Fibroblast of skin of right biceps (primary cell): ENCODE results near the gene C1QTNF1.
"Not testable (repeated sequence)": the region's sequence is repeated elsewhere in the genome, so short reads cannot be mapped to it uniquely, and the experiment has no call there.

Experiments
- DNase-seq: peaks from one replicate; pipeline ENCODE4 v3.0.0-alpha.2; 2013

The C1QTNF1 gene

GRCh38 chr17:79026376-79027273 is 2.7 kb downstream of the C1QTNF1 start:
- DNase-seq, result peak; percentile 83

GRCh38 chr17:79027274-79027924 is 3.4 kb downstream of the C1QTNF1 start:
- DNase-seq, result no peak

- peak; percentile 26 for DNase-seq
These were observed 4.0 kb downstream of the C1QTNF1 start for GRCh38 chr17:79027925-79028491.

- DNase-seq, result no peak
These were observed 4.7 kb downstream of the C1QTNF1 start for GRCh38 chr17:79028496-79029326.

- no peak for DNase-seq
These were observed 5.5 kb downstream of the C1QTNF1 start for GRCh38 chr17:79029327-79030009.

GRCh38 chr17:79030636-79031035 is 6.7 kb downstream of the C1QTNF1 start:
- not testable (repeated sequence) for DNase-seq

GRCh38 chr17:79031996-79032875 is 8.3 kb downstream of the C1QTNF1 start:
- DNase-seq, result no peak

- no peak for DNase-seq
These were observed 9.2 kb downstream of the C1QTNF1 start for GRCh38 chr17:79033046-79033616.

GRCh38 chr17:79033741-79034501 is 10.0 kb downstream of the C1QTNF1 start:
- DNase-seq, result no peak

- DNase-seq, result no peak
These were observed 11.0 kb downstream of the C1QTNF1 start for GRCh38 chr17:79034931-79035485.

- DNase-seq, result no peak
These were observed 11.7 kb downstream of the C1QTNF1 start for GRCh38 chr17:79035686-79036085.

- no peak for DNase-seq
These were observed 12.2 kb downstream of the C1QTNF1 start for GRCh38 chr17:79036181-79036580.

GRCh38 chr17:79036596-79036995 is 12.6 kb downstream of the C1QTNF1 start:
- DNase-seq, result peak; percentile 74

- DNase-seq, result peak; percentile 92
These were observed 14.7 kb downstream of the C1QTNF1 start for GRCh38 chr17:79038545-79039135.

GRCh38 chr17:79039171-79039570 is 15.2 kb downstream of the C1QTNF1 start:
- DNase-seq, result no peak

GRCh38 chr17:79039886-79040285 is 15.9 kb downstream of the C1QTNF1 start:
- no peak for DNase-seq

GRCh38 chr17:79041041-79041570 is 17.1 kb downstream of the C1QTNF1 start:
- DNase-seq, result no peak

GRCh38 chr17:79041723-79042420 is 17.9 kb downstream of the C1QTNF1 start:
- peak; percentile 78 for DNase-seq
